Ishikawa (cell line): ENCODE measurements around the gene NDUFA7.

Experiments
- CEBPB ChIP-seq: IDR thresholded peaks from 2 replicates; pipeline ENCODE4 v1.6.1; 2012
- TF ChIP-seq, protein P1 (sequence below): IDR thresholded peaks from 2 replicates; pipeline ENCODE4 v1.6.1; 2012

DNA sequence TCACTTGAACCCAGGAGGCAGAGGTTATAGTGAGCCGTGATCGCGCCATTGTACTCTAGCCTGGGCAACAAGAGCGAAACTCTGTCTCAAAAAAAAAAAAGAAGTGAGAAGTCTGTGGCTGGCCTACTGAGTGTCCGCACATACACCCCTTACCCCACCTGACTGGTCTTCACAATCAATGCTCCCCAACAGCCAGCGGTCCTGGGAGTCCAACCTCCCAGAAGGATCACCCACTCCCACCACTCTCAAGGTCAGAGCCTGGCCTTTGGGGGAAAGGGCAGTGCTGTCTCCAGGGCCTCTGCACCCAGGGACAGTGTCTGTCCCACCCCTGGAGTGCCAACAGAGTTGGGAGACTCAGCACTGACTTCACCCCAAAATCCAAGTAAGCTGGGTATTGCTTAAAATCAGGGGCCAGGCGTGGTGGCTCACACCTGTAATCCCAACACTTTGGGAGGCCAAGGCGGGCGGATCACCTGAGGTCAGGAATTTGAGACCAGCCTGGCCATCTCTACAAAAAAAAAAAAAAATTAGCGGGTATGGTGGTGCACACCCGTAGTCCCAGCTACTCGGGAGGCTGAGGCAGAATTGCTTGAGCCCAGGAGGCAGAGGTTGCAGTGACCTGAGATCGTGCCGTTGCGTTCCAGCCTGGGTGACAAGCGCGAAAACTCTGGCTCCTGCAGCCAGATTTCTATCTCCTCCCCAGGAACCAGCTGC, 10.7 kb downstream of the NDUFA7 start:
- no peak for TF ChIP-seq CEBPB
- TF ChIP-seq, protein P1, sequence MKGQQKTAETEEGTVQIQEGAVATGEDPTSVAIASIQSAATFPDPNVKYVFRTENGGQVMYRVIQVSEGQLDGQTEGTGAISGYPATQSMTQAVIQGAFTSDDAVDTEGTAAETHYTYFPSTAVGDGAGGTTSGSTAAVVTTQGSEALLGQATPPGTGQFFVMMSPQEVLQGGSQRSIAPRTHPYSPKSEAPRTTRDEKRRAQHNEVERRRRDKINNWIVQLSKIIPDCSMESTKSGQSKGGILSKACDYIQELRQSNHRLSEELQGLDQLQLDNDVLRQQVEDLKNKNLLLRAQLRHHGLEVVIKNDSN: no peak
